Esophagus muscularis mucosa (tissue), 3 donors: Measurements from ENCODE around the gene ZNF362.

Source experiments
- EP300 ChIP-seq: sonication (generic); formaldehyde crosslinking; IDR thresholded peaks from one replicate; pipeline ENCODE4 v1.6.1; 2017; ENCODE audit warnings: antibody characterized with exemption
- TF ChIP-seq, protein P1 (sequence below), 3 experiments: fragments of 200-600 bp in 2 of 3; fragments of 450-650 bp in 1 of 3; sonication (generic) in 2 of 3; IDR thresholded peaks; one replicate each; pipeline ENCODE4 v1.5.1; 2017 to 2019; ENCODE audit warnings: antibody characterized with exemption in 3 of 3, mild to moderate bottlenecking in 2 of 3, moderate library complexity in 1 of 3

DNA sequence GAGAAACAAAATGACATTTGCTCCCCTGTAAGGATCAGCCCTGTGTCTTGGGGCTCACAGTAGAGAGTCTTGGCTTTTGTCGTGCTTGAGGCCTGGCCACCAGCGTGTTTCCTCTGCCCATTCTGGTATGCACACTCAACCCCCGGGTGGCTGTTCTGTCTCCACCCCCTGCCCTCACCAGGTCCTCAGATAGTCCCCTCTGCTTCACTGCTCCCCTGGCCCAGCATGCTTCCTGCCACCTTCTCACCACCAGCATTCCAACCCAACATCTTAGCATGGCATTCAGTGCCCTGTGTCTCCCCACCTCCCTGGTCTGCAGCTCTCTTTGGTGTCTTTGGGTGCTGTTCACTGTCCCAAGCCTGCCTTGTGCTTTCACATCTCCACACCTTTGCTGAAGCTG lies 16.2 kb downstream of the ZNF362 start:
- TF ChIP-seq, protein P1, sequence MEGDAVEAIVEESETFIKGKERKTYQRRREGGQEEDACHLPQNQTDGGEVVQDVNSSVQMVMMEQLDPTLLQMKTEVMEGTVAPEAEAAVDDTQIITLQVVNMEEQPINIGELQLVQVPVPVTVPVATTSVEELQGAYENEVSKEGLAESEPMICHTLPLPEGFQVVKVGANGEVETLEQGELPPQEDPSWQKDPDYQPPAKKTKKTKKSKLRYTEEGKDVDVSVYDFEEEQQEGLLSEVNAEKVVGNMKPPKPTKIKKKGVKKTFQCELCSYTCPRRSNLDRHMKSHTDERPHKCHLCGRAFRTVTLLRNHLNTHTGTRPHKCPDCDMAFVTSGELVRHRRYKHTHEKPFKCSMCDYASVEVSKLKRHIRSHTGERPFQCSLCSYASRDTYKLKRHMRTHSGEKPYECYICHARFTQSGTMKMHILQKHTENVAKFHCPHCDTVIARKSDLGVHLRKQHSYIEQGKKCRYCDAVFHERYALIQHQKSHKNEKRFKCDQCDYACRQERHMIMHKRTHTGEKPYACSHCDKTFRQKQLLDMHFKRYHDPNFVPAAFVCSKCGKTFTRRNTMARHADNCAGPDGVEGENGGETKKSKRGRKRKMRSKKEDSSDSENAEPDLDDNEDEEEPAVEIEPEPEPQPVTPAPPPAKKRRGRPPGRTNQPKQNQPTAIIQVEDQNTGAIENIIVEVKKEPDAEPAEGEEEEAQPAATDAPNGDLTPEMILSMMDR (IDR thresholded peaks at IDR 0.05) = no peak
- no peak for TF ChIP-seq EP300
